K562 treated with DMSO at 1 percent for 48 hours (cell line): ENCODE data around the gene PSMB11. TPM values are rescaled to one million over a fixed set of nuclear protein-coding genes. Genes with fewer than 3 reads are reported as not detected.

Source experiments
- total RNA-seq: library from RNA; unstranded; fragments of 300-600 nt; gene quantifications from 2 replicates; pipeline ENCODE4 v1.2.3, GENCODE V29; 2022; ENCODE audit warnings: low replicate concordance; ENCODE audit errors: extremely low read depth

PSMB11 gene, protein sequence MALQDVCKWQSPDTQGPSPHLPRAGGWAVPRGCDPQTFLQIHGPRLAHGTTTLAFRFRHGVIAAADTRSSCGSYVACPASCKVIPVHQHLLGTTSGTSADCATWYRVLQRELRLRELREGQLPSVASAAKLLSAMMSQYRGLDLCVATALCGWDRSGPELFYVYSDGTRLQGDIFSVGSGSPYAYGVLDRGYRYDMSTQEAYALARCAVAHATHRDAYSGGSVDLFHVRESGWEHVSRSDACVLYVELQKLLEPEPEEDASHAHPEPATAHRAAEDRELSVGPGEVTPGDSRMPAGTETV
- total RNA-seq = not detected in 2 replicates

DNA sequence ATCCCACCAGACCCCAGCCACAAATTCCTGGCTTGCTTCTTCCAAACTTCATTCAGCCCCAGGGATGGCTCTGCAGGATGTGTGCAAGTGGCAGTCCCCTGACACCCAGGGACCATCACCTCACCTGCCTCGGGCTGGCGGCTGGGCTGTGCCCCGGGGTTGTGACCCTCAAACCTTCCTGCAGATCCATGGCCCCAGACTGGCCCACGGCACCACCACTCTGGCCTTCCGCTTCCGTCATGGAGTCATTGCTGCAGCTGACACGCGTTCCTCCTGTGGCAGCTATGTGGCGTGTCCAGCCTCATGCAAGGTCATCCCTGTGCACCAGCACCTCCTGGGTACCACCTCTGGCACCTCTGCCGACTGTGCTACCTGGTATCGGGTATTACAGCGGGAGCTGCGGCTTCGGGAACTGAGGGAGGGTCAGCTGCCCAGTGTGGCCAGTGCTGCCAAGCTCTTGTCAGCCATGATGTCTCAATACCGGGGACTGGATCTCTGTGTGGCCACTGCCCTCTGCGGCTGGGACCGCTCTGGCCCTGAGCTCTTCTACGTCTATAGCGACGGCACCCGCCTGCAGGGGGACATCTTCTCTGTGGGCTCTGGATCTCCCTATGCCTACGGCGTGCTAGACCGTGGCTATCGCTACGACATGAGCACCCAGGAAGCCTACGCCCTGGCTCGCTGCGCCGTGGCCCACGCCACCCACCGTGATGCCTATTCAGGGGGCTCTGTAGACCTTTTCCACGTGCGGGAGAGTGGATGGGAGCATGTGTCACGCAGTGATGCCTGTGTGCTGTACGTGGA is at the start of gene PSMB11:
PSMB11 (plus strand) TSS at position 51 of the 804 bp plus-strand sequence; CDS start at position 65, 14 bp downstream.

GRCh38 chr14:23009939-23010726 is 31.9 kb upstream of the PSMB11 start, which contains the start of gene C14orf93:
C14orf93 (minus strand) TSS chr14:23010143; CDS start chr14:22999023, 11,120 bp downstream.

DNA sequence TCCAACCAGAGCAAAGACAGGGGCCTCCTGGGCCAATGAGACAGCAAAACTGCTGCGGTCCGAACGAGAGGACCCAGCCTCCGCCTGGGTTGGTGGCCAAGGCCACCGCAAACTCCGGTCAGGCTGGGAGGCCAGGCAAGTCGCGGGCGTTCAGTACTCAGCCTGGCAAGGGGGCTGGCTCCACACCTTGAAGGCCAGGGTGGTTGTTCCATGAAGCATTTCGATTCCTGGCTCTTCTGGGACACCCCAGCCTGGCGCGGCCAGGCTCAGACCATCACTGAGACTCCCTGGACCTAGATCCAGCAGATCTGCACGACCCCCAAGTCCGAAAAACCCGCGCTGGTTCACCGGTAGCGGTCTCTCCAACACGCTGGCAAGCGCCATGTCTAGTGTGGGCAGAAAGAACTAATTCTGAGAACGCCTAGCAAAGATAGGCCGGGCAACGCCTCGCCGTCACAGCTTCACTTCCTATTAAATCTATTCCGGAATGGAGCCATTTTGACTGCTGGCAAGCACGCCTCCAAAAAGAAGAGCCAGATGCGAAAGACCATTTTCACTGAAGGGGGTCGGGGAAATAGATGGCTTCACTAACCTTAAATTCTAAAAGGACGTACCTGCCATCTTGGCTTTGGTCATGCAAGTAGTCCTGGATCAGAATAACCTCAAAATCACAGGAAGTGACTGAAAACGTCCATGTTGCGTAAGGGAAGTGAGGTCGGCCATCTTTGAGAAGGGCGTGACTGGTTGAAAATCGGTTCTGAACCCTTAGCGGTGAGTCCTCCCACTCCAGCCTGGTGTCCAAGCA is 7.3 kb upstream of the PSMB11 start, which contains the start of gene PSMB5:
PSMB5 (minus strand) TSS at position 403 of the 805 bp plus-strand sequence; CDS start at position 384, 19 bp downstream.

GRCh38 chr14:23056956-23057756 is 15.1 kb downstream of the PSMB11 start, which contains the start of gene CDH24:
CDH24 (minus strand) TSS chr14:23057520; CDS start chr14:23055733, 1,787 bp downstream.

Other genes starting within 250 kb of the PSMB11 start
- gene SLC7A7, start 226.8 kb upstream of the PSMB11 start, total RNA-seq = not detected in 2 replicates
- not detected in 2 replicates for gene MRPL52, start 212.3 kb upstream of the PSMB11 start, total RNA-seq
- not detected in 2 replicates for gene MMP14, start 205.6 kb upstream of the PSMB11 start, total RNA-seq
- not detected in 2 replicates for gene LRP10, start 170.5 kb upstream of the PSMB11 start, total RNA-seq
- gene REM2, start 159.0 kb upstream of the PSMB11 start, total RNA-seq = not detected in 2 replicates
- not detected in 2 replicates for gene RBM23, start 123.1 kb upstream of the PSMB11 start, total RNA-seq
- gene PRMT5, start 112.8 kb upstream of the PSMB11 start, total RNA-seq = not detected in 2 replicates
- gene HAUS4, start 85.1 kb upstream of the PSMB11 start, total RNA-seq = not detected in 2 replicates
- gene AJUBA, start 59.7 kb upstream of the PSMB11 start, total RNA-seq = not detected in 2 replicates
- gene C14orf93, start 32.1 kb upstream of the PSMB11 start, total RNA-seq = not detected in 2 replicates
- not detected in 2 replicates for gene PSMB5, start 7.3 kb upstream of the PSMB11 start, total RNA-seq
- not detected in 2 replicates for gene CDH24, start 15.3 kb downstream of the PSMB11 start, total RNA-seq
- gene ACIN1, start 52.9 kb downstream of the PSMB11 start, total RNA-seq = not detected in 2 replicates
- not detected in 2 replicates for gene C14orf119, start 53.3 kb downstream of the PSMB11 start, total RNA-seq
- not detected in 2 replicates for gene CIROP, start 62.8 kb downstream of the PSMB11 start, total RNA-seq
- not detected in 2 replicates for gene CEBPE, start 77.0 kb downstream of the PSMB11 start, total RNA-seq
- gene SLC7A8, start 141.4 kb downstream of the PSMB11 start, total RNA-seq = not detected in 2 replicates
- gene RNF212B, start 195.7 kb downstream of the PSMB11 start, total RNA-seq = not detected in 2 replicates
- not detected in 2 replicates for gene HOMEZ, start 243.9 kb downstream of the PSMB11 start, total RNA-seq